A549 treated with Mapracorat at 1 μM for 4 hours (cell line): Measurements from ENCODE around the gene MED14. TPM values are rescaled to one million over a fixed set of nuclear protein-coding genes. Genes with fewer than 3 reads are reported as not detected.

ENCODE experiments used
- total RNA-seq: library from RNA; stranded (reverse); fragments of 200-300 nt; extraction: Qiagen RNA extraction; gene quantifications from 5 replicates; pipeline ENCODE4 v1.2.3, GENCODE V29; 2022

MED14 gene
- total RNA-seq = 19.4 to 23.2 TPM (median 22.5 TPM) in 5 replicates

DNA sequence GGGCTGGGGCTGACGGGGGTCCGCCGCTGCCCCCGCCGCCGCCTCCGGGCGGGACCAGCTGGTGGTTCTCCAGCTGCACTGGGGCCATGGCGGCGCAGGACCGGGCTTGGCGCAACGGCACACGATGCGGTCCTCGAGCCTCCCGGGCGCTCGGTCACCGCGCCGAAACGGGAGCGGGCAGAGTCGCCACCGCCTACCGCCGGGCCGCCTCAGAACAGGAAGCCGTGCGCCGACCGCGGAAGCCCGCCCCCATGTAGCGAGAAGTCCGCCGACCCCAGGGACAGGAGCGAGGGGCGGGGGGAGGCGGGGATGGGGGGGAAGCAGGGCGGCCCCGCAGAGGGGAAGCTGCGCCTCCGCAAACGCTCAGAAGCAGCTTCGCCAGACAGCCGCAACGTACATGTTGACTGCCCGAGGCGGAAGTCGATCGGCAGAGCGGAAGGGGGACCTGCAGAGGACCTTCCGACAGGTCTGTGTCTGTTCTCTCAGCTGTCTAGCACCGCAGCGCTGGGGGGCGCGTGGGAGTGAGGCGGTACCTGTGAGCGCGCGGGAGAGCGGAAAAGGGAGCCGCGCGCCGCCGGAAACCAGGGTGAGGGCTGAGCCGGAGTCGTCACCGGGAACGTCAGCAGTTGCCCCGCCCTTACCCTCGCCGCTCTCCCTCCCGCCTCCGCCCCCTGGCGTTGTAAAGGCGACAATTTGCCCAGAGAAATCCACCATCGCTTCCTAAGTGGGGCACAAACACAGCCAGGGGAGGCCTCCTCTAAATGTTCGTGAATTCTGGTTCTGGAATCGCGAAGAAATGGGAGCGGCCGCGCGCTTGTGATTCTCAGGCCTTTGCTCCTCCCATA lies at the start of gene MED14:
MED14 (minus strand) TSS at position 218 of the 845 bp plus-strand sequence; CDS start at position 88, 130 bp downstream.

DNA sequence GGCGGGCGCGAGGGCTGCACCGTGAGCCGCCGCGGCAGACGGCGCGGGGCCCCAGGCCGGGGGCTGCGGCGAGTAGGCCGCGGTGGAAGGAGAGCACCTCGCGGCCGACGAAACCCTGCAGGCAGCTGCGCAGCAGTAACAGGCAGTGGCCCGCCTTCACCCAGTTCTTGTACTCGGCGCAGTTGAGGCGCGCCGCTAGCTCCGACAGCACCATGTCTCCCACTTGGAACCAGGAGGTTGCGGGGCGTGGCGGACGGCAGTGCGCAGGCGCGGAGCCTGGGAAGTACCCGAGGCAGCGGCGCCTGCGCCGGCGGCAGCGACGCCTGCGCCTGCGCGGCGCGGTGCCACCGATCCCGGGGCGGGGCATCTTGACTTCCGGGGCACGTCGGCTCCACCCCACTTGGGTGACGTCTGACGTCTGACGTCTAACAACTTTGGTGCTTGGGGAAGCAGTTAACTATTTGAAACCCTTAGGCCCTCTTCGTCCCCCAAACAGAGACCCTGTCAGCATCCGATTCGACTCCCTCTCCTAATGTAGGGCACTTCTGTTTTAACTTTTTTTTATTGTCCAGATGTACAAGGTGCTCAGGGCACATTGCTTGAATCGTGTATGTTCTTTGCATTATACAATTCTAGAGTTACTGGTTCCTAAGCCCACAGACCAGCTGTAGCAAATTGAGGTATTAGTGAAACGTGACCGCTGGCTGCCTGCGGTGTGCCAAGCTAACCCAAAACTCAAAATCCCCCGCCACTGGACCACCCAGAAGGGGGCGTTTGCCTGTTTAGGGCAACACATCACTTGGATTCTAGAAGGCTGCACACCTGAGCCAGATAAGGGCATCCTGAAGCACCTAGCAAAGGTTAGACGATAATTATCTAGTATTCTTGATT lies 87.8 kb downstream of the MED14 start, which contains the start of gene CXorf38:
CXorf38 (minus strand) TSS at position 255 of the 891 bp plus-strand sequence; CDS start at position 214, 41 bp downstream.

DNA sequence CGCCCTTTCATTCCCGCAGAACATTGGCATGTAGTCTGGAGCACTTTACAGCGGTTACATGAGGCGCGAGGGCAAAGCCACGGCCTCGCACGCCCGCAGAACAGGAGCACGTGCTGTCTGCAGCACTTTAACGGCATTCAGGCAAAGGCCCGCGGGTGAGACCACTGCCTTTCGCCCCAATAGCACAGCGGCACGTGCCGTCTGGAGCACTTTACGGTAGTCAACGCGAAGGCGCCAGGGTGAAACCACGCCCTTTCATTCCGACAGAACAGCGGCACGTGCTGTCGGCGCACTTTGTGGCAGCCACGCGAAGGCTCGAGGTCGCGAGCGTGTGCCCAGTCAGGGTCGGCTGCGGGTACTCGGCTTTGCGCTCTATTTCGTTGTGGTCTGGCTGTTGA lies 112.2 kb downstream of the MED14 start, which contains the start of gene MPC1L:
MPC1L (plus strand) TSS at position 290 of the 398 bp plus-strand sequence. CDS start 138 bp downstream, outside the sequence.

Other genes with a start within 250 kb of the MED14 start
- 117 to 148 TPM (median 141 TPM) in 5 replicates for gene ATP6AP2, start 154.6 kb downstream of the MED14 start, total RNA-seq
- not detected in 5 replicates for gene MPC1L, start 112.1 kb downstream of the MED14 start, total RNA-seq
- 8.5 to 12.4 TPM (median 10.8 TPM) in 5 replicates for gene CXorf38, start 88.0 kb downstream of the MED14 start, total RNA-seq